HepG2 (cell line): ENCODE data around the gene LTA4H. TPM values are rescaled to one million over a fixed set of nuclear protein-coding genes. Genes with fewer than 3 reads are reported as not detected.
A peak's percentile ranks its signal among the peaks of the same experiment; 100 is the strongest.

ENCODE experiments used
- ATF7-NPFF ChIP-seq: sonication (generic); formaldehyde crosslinking; IDR thresholded peaks from 2 replicates; pipeline ENCODE4 v1.8.1; 2023; ENCODE audit warnings: mild to moderate bottlenecking, low read depth, missing genetic modification reagents, moderate library complexity
- ATM ChIP-seq: fragments of 450-650 bp; IDR thresholded peaks from 2 replicates; pipeline ENCODE4 v1.7.1; 2017; ENCODE audit warnings: mild to moderate bottlenecking, borderline replicate concordance
- DR1 ChIP-seq: sonication (generic); formaldehyde crosslinking; IDR thresholded peaks from 2 replicates; pipeline ENCODE4 v1.8.0; 2021; ENCODE audit warnings: mild to moderate bottlenecking, missing genetic modification reagents, inconsistent platforms
- HNF1A ChIP-seq, 2 experiments: sonication (generic) in 1 of 2; formaldehyde crosslinking in 1 of 2; IDR thresholded peaks; 2 replicates each; pipeline versions ENCODE4 v1.4.0 to v1.6.1; 2016 to 2020; ENCODE audit warnings: borderline replicate concordance in 1 of 2, low read depth in 1 of 2, mild to moderate bottlenecking in 1 of 2, missing genetic modification reagents in 1 of 2
- PITX1 ChIP-seq: sonication (generic); formaldehyde crosslinking; IDR thresholded peaks from 2 replicates; pipeline ENCODE4 v1.5.1; 2020; ENCODE audit warnings: mild to moderate bottlenecking, missing genetic modification reagents
- RBAK ChIP-seq: sonication (generic); formaldehyde crosslinking; IDR thresholded peaks from 2 replicates; pipeline ENCODE4 v1.5.1; 2020; ENCODE audit warnings: mild to moderate bottlenecking, missing genetic modification reagents
- RXRB ChIP-seq: IDR thresholded peaks from 2 replicates; pipeline ENCODE4 v1.6.1; 2016; ENCODE audit warnings: borderline replicate concordance, missing genetic modification reagents, missing compliant biosample characterization
- TCF7 ChIP-seq: sonication (generic); IDR thresholded peaks from 2 replicates; pipeline ENCODE4 v1.6.1; 2016; ENCODE audit warnings: antibody characterized with exemption, low read depth
- TGIF2 ChIP-seq: IDR thresholded peaks from 2 replicates; pipeline ENCODE4 v1.6.1; 2016; ENCODE audit warnings: control low read depth, missing compliant biosample characterization
- THRA ChIP-seq: sonication (generic); formaldehyde crosslinking; IDR thresholded peaks from 2 replicates; pipeline ENCODE4 v1.4.0; 2020; ENCODE audit warnings: missing genetic modification reagents, borderline replicate concordance
- ZBTB39 ChIP-seq: sonication (generic); formaldehyde crosslinking; IDR thresholded peaks from 2 replicates; pipeline ENCODE4 v1.5.0; 2020; ENCODE audit warnings: missing genetic modification reagents
- ZFP1 ChIP-seq: IDR thresholded peaks from 2 replicates; pipeline ENCODE4 v1.6.1; 2016
- ZNF101 ChIP-seq: sonication (generic); formaldehyde crosslinking; IDR thresholded peaks from 2 replicates; pipeline ENCODE4 v1.4.0; 2020; ENCODE audit warnings: mild to moderate bottlenecking, low read depth, missing genetic modification reagents, borderline replicate concordance
- ZNF33B ChIP-seq: sonication (generic); formaldehyde crosslinking; IDR thresholded peaks from 2 replicates; pipeline ENCODE4 v1.5.1; 2020; ENCODE audit warnings: mild to moderate bottlenecking, missing genetic modification reagents
- ZNF484 ChIP-seq: sonication (generic); formaldehyde crosslinking; IDR thresholded peaks from 2 replicates; pipeline ENCODE4 v1.5.1; 2020; ENCODE audit warnings: mild to moderate bottlenecking, low read depth, missing genetic modification reagents, borderline replicate concordance
- ZNF556 ChIP-seq: sonication (generic); formaldehyde crosslinking; IDR thresholded peaks from 2 replicates; pipeline ENCODE4 v1.4.0; 2020; ENCODE audit warnings: mild to moderate bottlenecking, missing genetic modification reagents, borderline replicate concordance
- ZNF605 ChIP-seq: sonication (generic); formaldehyde crosslinking; IDR thresholded peaks from 2 replicates; pipeline ENCODE4 v1.8.0; 2022; ENCODE audit warnings: mild to moderate bottlenecking, missing genetic modification reagents
- ZNF879 ChIP-seq: sonication (generic); formaldehyde crosslinking; IDR thresholded peaks from 2 replicates; pipeline ENCODE4 v1.8.1; 2023; ENCODE audit warnings: missing genetic modification reagents
- ZSCAN29 ChIP-seq: sonication (generic); formaldehyde crosslinking; conservative IDR thresholded peaks from 2 replicates; pipeline ENCODE4 v1.4.0; 2020; ENCODE audit warnings: mild to moderate bottlenecking, missing genetic modification reagents
- polyA plus RNA-seq, 8 experiments: library from polyadenylated mRNA; depleted of rRNA in 3 of 8; stranded (reverse) in 7 of 8; unstranded in 1 of 8; fragments of >200 nt; fragmentation: Illumina TruSeq in 4 of 8; extraction: Trizol in 4 of 8; gene quantifications; 2 replicates each; pipeline versions ENCODE4 v1.2.1 to v1.2.3, GENCODE V29; 2011 to 2016; ENCODE audit warnings: low read depth in 4 of 8, missing spikeins in 1 of 8, mixed read lengths in 1 of 8; ENCODE audit not compliant: insufficient read depth in 1 of 8
- total RNA-seq, 5 experiments: library from RNA; depleted of rRNA; stranded (reverse); fragments of >200 nt; fragmentation: Illumina TruSeq; extraction: Trizol; gene quantifications; 2 replicates each; pipeline ENCODE4 v1.2.3, GENCODE V29; 2016; ENCODE audit warnings: low read depth in 1 of 5

Gene LTA4H
- total and polyA plus RNA-seq, 2 of the 13 experiments (the other 11 are each of a cell fraction or from before 2014, with no cell fraction given): 87.5 to 90.4 TPM

GRCh38 chr12:95996034-95996658 is 39.2 kb downstream of the LTA4H start, which contains the start of gene HAL (continued):
- TF ChIP-seq TCF7 (peak; percentile 89), RXRB (CRISPR knock-in tag) (peak; percentile 94), DR1 (no peak), PITX1 (peak; percentile 92), ZSCAN29 (CRISPR knock-in tag) (peak; percentile 95), ZFP1 (CRISPR knock-in tag) (peak; percentile 90), TGIF2 (CRISPR knock-in tag) (peak; percentile 94), ZNF484 (CRISPR knock-in tag) (no peak), ATF7-NPFF (CRISPR knock-in tag) (0 out of 2 replicates have a peak, but pooled peaks have one; percentile 49), RBAK (CRISPR knock-in tag) (no peak), ATM (no peak), ZNF605 (CRISPR knock-in tag) (peak; percentile 56; the same call in 1 of the 2 replicates), ZNF33B (CRISPR knock-in tag) (0 out of 2 replicates have a peak, but pooled peaks have one; percentile 23), ZNF879 (CRISPR knock-in tag) (no peak), THRA (CRISPR knock-in tag) (peak; percentile 79), ZNF556 (peak; percentile 95; the same call in 1 of the 2 replicates), ZBTB39 (peak; percentile 81; the same call in 1 of the 2 replicates), ZNF101 (CRISPR knock-in tag) (0 out of 2 replicates have a peak, but pooled peaks have one; percentile 76), HNF1A (IDR thresholded peaks at IDR 0.05; ENCODE audit: low read depth) (peak; percentile 81), HNF1A (CRISPR knock-in tag; IDR thresholded peaks at IDR 0.05; ENCODE audit: borderline replicate concordance) (peak; percentile 75; the same call in 1 of the 2 replicates)
